ENCODE measurements around the gene KIAA0513.

Gene KIAA0513

GRCh38 chr16:85010931-85011845 is 16.4 kb upstream of the KIAA0513 start, which contains the start of gene ZDHHC7:
Gene ZDHHC7 (minus strand): TSS chr16:85011535. CDS start chr16:84990618, 20,917 bp downstream.
- Histone ChIP-seq H4K20me1 (ENCODE audit: insufficient read depth, low read length) (peaks cover 12% of the 10 kb centered on the region), H3K9ac (ENCODE audit: low read depth, low read length) (peak within 1 kb of the TSS; percentile 90), H3K79me2 (ENCODE audit: insufficient read depth, low read length) (peaks cover 49% of the 10 kb centered on the region), H2AFZ (ENCODE audit: low read depth, low read length) (peak within 1 kb of the TSS; percentile 96), H3K36me3 (ENCODE audit: insufficient read depth, low read length) (0 out of 2 replicates have a peak, but pooled peaks cover 3% of the 10 kb centered on the region), H3K4me1 (ENCODE audit: insufficient read depth, low read length) (peaks cover 29% of the 10 kb centered on the region), H3K4me3 (ENCODE audit: low read depth in 1 of 2, low read length in 2 of 2) (peak within 1 kb of the TSS; percentile 98 to 99), H3K4me2 (ENCODE audit: insufficient read depth, low read length) (peak within 1 kb of the TSS; percentile 90), H3K27me3 (ENCODE audit: insufficient read depth, low read length, poor library complexity) (no peaks in the 10 kb centered on the region), H3K27ac (ENCODE audit: low read length) (peak within 1 kb of the TSS; percentile 96), H3K9me3 (ENCODE audit: insufficient read depth, low read length, severe bottlenecking) (no peaks in the 10 kb centered on the region)
- peak; percentile 93 for ATAC-seq (ENCODE audit: insufficient read depth, low read depth)
- TF ChIP-seq EZH2 (IDR thresholded peaks at IDR 0.05; ENCODE audit: borderline replicate concordance, low read depth, low read length, severe bottlenecking) (no peak), CTCF (IDR thresholded peaks at IDR 0.05; ENCODE audit: borderline replicate concordance, extremely low read depth, low read length, poor library complexity, severe bottlenecking) (peak; percentile 31)
- DNase-seq = peak; percentile 83

GRCh38 chr16:85011846-85012284 is 15.7 kb upstream of the KIAA0513 start:
- H3K27ac ChIP-seq (ENCODE audit: low read length) = peak overlapping the region; percentile 96
- DNase-seq (no peak), ATAC-seq (ENCODE audit: insufficient read depth, low read depth) (no peak)
- TF ChIP-seq CTCF (IDR thresholded peaks at IDR 0.05; ENCODE audit: borderline replicate concordance, extremely low read depth, low read length, poor library complexity, severe bottlenecking) (no peak), EZH2 (IDR thresholded peaks at IDR 0.05; ENCODE audit: borderline replicate concordance, low read depth, low read length, severe bottlenecking) (no peak)
- H4K20me1 ChIP-seq (ENCODE audit: insufficient read depth, low read length) = peaks cover 12% of the 10 kb centered on the region
- peak overlapping the region; percentile 90 for H3K9ac ChIP-seq (ENCODE audit: low read depth, low read length)
- 0 out of 2 replicates have a peak, but pooled peaks cover 3% of the 10 kb centered on the region for H3K36me3 ChIP-seq (ENCODE audit: insufficient read depth, low read length)
- peak overlapping the region; percentile 90 for H3K4me2 ChIP-seq (ENCODE audit: insufficient read depth, low read length)
- H3K9me3 ChIP-seq (ENCODE audit: insufficient read depth, low read length, severe bottlenecking) = no peaks in the 10 kb centered on the region
- H2AFZ ChIP-seq (ENCODE audit: low read depth, low read length) = peak overlapping the region; percentile 96
- H3K4me1 ChIP-seq (ENCODE audit: insufficient read depth, low read length) = peaks cover 35% of the 10 kb centered on the region
- peaks cover 43% of the 10 kb centered on the region for H3K79me2 ChIP-seq (ENCODE audit: insufficient read depth, low read length)
- H3K27me3 ChIP-seq (ENCODE audit: insufficient read depth, low read length, poor library complexity) = no peaks in the 10 kb centered on the region
- H3K4me3 ChIP-seq (ENCODE audit: low read depth in 1 of 2, low read length in 2 of 2) = peak overlapping the region; percentile 98 to 99

GRCh38 chr16:85014311-85014710 is 13.3 kb upstream of the KIAA0513 start:
- no peak overlapping the region for H3K9ac ChIP-seq (ENCODE audit: low read depth, low read length)
- no peaks in the 10 kb centered on the region for H3K9me3 ChIP-seq (ENCODE audit: insufficient read depth, low read length, severe bottlenecking)
- H3K4me3 ChIP-seq (ENCODE audit: low read depth in 1 of 2, low read length in 2 of 2) = no peak overlapping the region
- peaks cover 28% of the 10 kb centered on the region for H3K4me1 ChIP-seq (ENCODE audit: insufficient read depth, low read length)
- peaks cover 4% of the 10 kb centered on the region for H4K20me1 ChIP-seq (ENCODE audit: insufficient read depth, low read length)
- no peaks in the 10 kb centered on the region for H3K27me3 ChIP-seq (ENCODE audit: insufficient read depth, low read length, poor library complexity)
- no peak overlapping the region for H2AFZ ChIP-seq (ENCODE audit: low read depth, low read length)
- peaks cover 20% of the 10 kb centered on the region for H3K79me2 ChIP-seq (ENCODE audit: insufficient read depth, low read length)
- TF ChIP-seq EZH2 (IDR thresholded peaks at IDR 0.05; ENCODE audit: borderline replicate concordance, low read depth, low read length, severe bottlenecking) (no peak), CTCF (IDR thresholded peaks at IDR 0.05; ENCODE audit: borderline replicate concordance, extremely low read depth, low read length, poor library complexity, severe bottlenecking) (no peak)
- H3K4me2 ChIP-seq (ENCODE audit: insufficient read depth, low read length) = no peak overlapping the region
- ATAC-seq (ENCODE audit: insufficient read depth, low read depth) (no peak), DNase-seq (no peak)
- H3K27ac ChIP-seq (ENCODE audit: low read length) = no peak overlapping the region
- no peaks in the 10 kb centered on the region for H3K36me3 ChIP-seq (ENCODE audit: insufficient read depth, low read length)

Data from DND-41 (cell line).